Neural progenitor cell (in vitro differentiated cells): ENCODE results near the gene DPH1. TPM values are rescaled to one million over a fixed set of nuclear protein-coding genes. Genes with fewer than 3 reads are reported as not detected.
"Not testable (repeated sequence)": the region's sequence is repeated elsewhere in the genome, so short reads cannot be mapped to it uniquely, and the experiment has no call there.

Experiments
- DNase-seq: peaks from one replicate; pipeline ENCODE4 v3.0.0-alpha.2; 2016; ENCODE audit warnings: low spot score
- H2AFZ ChIP-seq: fragments of 200-600 bp; sonication (generic); replicated peaks from 2 replicates; pipeline ENCODE4 v1.6.1; 2016; ENCODE audit warnings: antibody characterized with exemption
- H3F3A ChIP-seq: fragments of 200-600 bp; sonication (generic); 2 replicates; pipeline ENCODE4 v1.6.1; 2016; ENCODE audit warnings: antibody characterized with exemption, low read depth
- H3K27ac ChIP-seq: fragments of 200-600 bp; sonication (generic); 2 replicates; pipeline ENCODE4 v1.5.1; 2016; ENCODE audit warnings: mild to moderate bottlenecking
- H3K27me3 ChIP-seq: fragments of 200-600 bp; sonication (generic); 2 replicates; pipeline ENCODE4 v1.6.1; 2016; ENCODE audit warnings: mild to moderate bottlenecking, moderate library complexity
- H3K36me3 ChIP-seq: fragments of 200-600 bp; sonication (generic); 2 replicates; pipeline ENCODE4 v1.5.1; 2016
- H3K4me1 ChIP-seq: fragments of 200-600 bp; sonication (generic); 2 replicates; pipeline ENCODE4 v1.6.1; 2016; ENCODE audit warnings: mixed run types
- H3K4me2 ChIP-seq: fragments of 200-600 bp; sonication (generic); 2 replicates; pipeline ENCODE4 v1.6.1; 2016
- H3K4me3 ChIP-seq: fragments of 200-600 bp; sonication (generic); 2 replicates; pipeline ENCODE4 v1.5.1; 2016
- H3K79me2 ChIP-seq: fragments of 200-600 bp; sonication (generic); 2 replicates; pipeline ENCODE4 v1.6.1; 2016; ENCODE audit warnings: low read depth
- H3K9ac ChIP-seq: fragments of 200-600 bp; sonication (generic); 2 replicates; pipeline ENCODE4 v1.6.1; 2016
- H3K9me3 ChIP-seq: fragments of 200-600 bp; sonication (generic); 2 replicates; pipeline ENCODE4 v1.5.1; 2016; ENCODE audit warnings: low read depth
- H4K20me1 ChIP-seq: fragments of 200-600 bp; sonication (generic); 2 replicates; pipeline ENCODE4 v1.6.1; 2016; ENCODE audit warnings: low read depth
- H3K27ac Mint-ChIP-seq: 3 replicates; pipeline ENCODE4 v1.8.0; 2021; ENCODE audit warnings: mixed read lengths
- H3K27me3 Mint-ChIP-seq: 2 replicates; pipeline ENCODE4 v1.8.0; 2022; ENCODE audit warnings: low read depth, mild to moderate bottlenecking, inconsistent platforms, moderate library complexity, mixed read lengths; ENCODE audit not compliant: insufficient read depth
- H3K36me3 Mint-ChIP-seq: 3 replicates; pipeline ENCODE4 v1.8.0; 2021; ENCODE audit warnings: mixed read lengths
- H3K4me1 Mint-ChIP-seq: 3 replicates; pipeline ENCODE4 v1.8.0; 2021; ENCODE audit warnings: mixed read lengths
- H3K4me3 Mint-ChIP-seq: 3 replicates; pipeline ENCODE4 v1.8.0; 2021; ENCODE audit warnings: mild to moderate bottlenecking, moderate library complexity, mixed read lengths
- H3K9me3 Mint-ChIP-seq: 3 replicates; pipeline ENCODE4 v1.8.0; 2020; ENCODE audit warnings: mixed read lengths
- EZH2 ChIP-seq: fragments of 200-600 bp; sonication (generic); IDR thresholded peaks from 2 replicates; pipeline ENCODE4 v1.6.1; 2017; ENCODE audit warnings: antibody characterized with exemption, mild to moderate bottlenecking, moderate library complexity
- EZH2phosphoT487 ChIP-seq: fragments of 200-600 bp; sonication (generic); IDR thresholded peaks from 2 replicates; pipeline ENCODE4 v1.6.1; 2017; ENCODE audit warnings: antibody characterized with exemption
- total RNA-seq: library from RNA; depleted of rRNA; stranded (reverse); fragments of >200 nt; gene quantifications from 2 replicates; pipeline ENCODE4 v1.2.3, GENCODE V29; 2015; ENCODE audit warnings: low replicate concordance
- TF ChIP-seq, protein P1 (sequence below): fragments of 200-600 bp; sonication (generic); IDR thresholded peaks from 2 replicates; pipeline ENCODE4 v1.5.1; 2017; ENCODE audit warnings: antibody characterized with exemption, mild to moderate bottlenecking

DPH1 gene
- 21.1 and 28.0 TPM in 2 replicates for total RNA-seq

DNA sequence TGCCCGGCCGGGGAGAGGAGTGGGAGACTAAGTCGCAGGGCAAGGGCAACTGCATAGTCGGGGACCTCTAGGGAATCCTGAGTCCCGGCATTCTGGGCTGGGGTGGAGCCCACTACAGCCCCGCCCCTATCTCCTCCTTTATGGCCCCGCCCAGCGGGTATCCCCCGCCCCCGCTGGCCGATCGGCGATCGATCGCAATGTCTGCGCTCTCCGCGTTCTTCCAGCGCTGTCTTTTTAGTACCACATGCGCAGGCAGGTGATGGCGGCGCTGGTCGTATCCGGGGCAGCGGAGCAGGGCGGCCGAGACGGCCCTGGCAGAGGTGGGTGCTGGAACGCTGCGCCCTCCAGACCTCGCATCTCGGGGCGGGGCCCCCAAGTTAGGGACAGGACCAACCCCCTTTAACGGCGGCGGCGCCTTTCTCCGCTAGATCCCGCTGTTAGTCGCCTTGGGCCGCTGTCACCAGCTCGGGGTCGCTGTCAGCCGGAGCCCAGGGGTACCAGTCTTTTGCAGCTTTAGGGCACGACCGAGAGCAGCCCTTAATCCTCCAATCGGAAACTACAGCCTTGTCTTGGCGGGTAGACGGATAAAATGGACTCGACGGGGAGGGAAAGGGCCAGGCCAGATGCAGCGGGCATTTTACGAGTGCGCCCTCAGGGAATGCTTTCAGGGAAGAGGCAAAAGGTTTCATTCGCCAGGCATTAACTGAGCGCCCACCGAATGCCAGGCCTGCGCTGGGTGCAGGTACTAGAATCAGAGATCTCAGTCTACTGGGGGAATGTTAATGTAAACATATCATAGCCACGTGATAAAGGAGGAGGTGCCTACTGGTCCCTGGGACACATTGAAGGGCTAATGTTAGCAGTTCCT, at the start of gene DPH1:
TSS of gene DPH1 (plus strand) at position 243 of the 868 bp plus-strand sequence. CDS start at position 260, 17 bp downstream.
- no peaks in the 10 kb centered on the region for H3K9me3 ChIP-seq
- peak within 1 kb of the TSS; percentile 70 for H2AFZ ChIP-seq
- H3K4me2 ChIP-seq = peak within 1 kb of the TSS; percentile 94
- no peak within 1 kb of the TSS for H3K27ac ChIP-seq
- Mint-ChIP-seq H3K4me1 (peaks cover 48% of the 10 kb centered on the region), H3K27me3 (peaks cover 27% of the 10 kb centered on the region), H3K9me3 (peaks cover 5% of the 10 kb centered on the region), H3K36me3 (peaks cover 1% of the 10 kb centered on the region), H3K27ac (peak within 1 kb of the TSS; percentile 84), H3K4me3 (peak within 1 kb of the TSS; percentile 95)
- no peaks in the 10 kb centered on the region for H3K79me2 ChIP-seq
- peak within 1 kb of the TSS; percentile 12 for H3K9ac ChIP-seq
- H3K4me1 ChIP-seq = peaks cover 12% of the 10 kb centered on the region
- peaks cover 11% of the 10 kb centered on the region for H3F3A ChIP-seq
- H3K36me3 ChIP-seq = no peaks in the 10 kb centered on the region
- TF ChIP-seq, protein P1, sequence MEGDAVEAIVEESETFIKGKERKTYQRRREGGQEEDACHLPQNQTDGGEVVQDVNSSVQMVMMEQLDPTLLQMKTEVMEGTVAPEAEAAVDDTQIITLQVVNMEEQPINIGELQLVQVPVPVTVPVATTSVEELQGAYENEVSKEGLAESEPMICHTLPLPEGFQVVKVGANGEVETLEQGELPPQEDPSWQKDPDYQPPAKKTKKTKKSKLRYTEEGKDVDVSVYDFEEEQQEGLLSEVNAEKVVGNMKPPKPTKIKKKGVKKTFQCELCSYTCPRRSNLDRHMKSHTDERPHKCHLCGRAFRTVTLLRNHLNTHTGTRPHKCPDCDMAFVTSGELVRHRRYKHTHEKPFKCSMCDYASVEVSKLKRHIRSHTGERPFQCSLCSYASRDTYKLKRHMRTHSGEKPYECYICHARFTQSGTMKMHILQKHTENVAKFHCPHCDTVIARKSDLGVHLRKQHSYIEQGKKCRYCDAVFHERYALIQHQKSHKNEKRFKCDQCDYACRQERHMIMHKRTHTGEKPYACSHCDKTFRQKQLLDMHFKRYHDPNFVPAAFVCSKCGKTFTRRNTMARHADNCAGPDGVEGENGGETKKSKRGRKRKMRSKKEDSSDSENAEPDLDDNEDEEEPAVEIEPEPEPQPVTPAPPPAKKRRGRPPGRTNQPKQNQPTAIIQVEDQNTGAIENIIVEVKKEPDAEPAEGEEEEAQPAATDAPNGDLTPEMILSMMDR = no peak
- peak; percentile 28 for TF ChIP-seq EZH2
- peak; percentile 96 for DNase-seq
- H3K27me3 ChIP-seq = peaks cover 47% of the 10 kb centered on the region
- peak within 1 kb of the TSS; percentile 88 for H3K4me3 ChIP-seq
- peaks cover 4% of the 10 kb centered on the region for H4K20me1 ChIP-seq

DNA sequence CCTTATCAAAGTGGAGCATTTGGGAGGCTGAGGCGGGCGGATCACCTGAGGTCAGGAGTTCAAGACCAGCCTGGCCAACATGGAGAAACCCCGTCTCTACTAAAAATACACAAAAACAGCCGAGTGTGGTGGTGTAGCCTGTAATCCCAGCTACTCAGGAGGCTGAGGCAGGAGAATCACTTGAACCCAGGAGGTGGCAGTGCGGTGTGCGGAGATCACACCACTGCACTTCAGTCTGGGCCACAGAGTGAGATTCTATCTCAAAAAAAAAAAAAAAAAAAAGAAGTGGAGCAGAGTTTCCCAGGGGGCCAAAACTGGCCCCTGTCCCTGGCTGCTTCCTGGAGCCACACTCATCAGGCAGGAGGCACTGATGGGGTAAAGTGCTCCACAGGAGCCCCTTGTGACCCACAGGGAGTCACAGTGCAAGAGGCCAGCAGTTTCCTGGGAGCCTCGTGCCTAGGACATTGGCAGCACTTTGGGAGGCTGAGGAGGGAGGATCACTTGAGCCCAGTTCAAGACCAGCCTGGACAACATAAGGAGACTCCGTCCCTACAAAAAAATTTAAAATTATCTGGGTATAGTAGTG, 49.2 kb upstream of the DPH1 start:
- Histone ChIP-seq H4K20me1 (peaks cover 15% of the 10 kb centered on the region), H3K9me3 (no peaks in the 10 kb centered on the region), H3K4me1 (peaks cover 15% of the 10 kb centered on the region), H3K4me2 (no peak overlapping the region), H3K27ac (no peak overlapping the region), H3K9ac (no peak overlapping the region), H3K4me3 (no peak overlapping the region), H2AFZ (no peak overlapping the region), H3F3A (peaks cover 18% of the 10 kb centered on the region), H3K27me3 (peaks cover 28% of the 10 kb centered on the region), H3K36me3 (no peaks in the 10 kb centered on the region), H3K79me2 (no peaks in the 10 kb centered on the region)
- no peaks in the 10 kb centered on the region for H3K9me3 Mint-ChIP-seq
- no peak for DNase-seq
- H3K27ac Mint-ChIP-seq = no peak overlapping the region
- TF ChIP-seq EZH2phosphoT487 = no peak
- no peak for TF ChIP-seq EZH2
- TF ChIP-seq, protein P1 = no peak
- peaks cover 10% of the 10 kb centered on the region for H3K27me3 Mint-ChIP-seq
- H3K4me1 Mint-ChIP-seq = peaks cover 64% of the 10 kb centered on the region
- no peaks in the 10 kb centered on the region for H3K36me3 Mint-ChIP-seq
- H3K4me3 Mint-ChIP-seq = no peak overlapping the region

DNA sequence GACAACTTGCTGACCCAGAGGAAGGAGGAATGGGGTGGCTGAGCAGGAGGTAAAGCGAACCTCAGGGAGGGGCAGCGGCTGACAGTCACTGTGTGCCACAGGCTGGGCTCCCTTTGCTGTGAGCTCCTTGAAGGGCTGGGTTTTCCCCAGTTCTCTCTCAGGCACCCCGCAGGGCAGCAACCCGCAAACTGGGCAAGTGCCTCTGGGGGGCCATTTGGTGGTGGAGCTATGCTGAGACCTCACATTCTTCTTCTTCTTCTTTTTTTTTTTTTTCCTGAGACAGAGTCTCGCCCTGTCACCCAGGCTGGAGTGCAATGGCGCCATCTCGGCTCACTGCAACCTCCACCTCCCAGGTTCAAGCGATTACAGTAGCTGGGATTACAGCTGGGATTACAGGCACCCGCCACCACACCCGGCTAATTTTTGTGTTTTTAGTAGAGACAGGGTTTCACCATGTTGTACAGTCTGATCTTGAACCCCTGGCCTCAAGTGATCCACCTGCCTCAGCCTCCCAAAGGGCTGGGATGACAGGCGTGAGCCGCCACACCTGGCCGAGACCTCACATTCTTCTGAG, 47.1 kb upstream of the DPH1 start:
- H3K36me3 ChIP-seq, H3K4me3 ChIP-seq, H3K27me3 Mint-ChIP-seq, H3K9me3 ChIP-seq, H3K79me2 ChIP-seq, H3K27ac ChIP-seq, DNase-seq, H3K4me3 Mint-ChIP-seq, H3K9me3 Mint-ChIP-seq, H3K27ac Mint-ChIP-seq, H3K36me3 Mint-ChIP-seq, H2AFZ ChIP-seq, H3K9ac ChIP-seq: not testable (repeated sequence)
- Histone ChIP-seq H4K20me1 (peaks cover 12% of the 10 kb centered on the region), H3F3A (peaks cover 11% of the 10 kb centered on the region), H3K4me1 (peaks cover 10% of the 10 kb centered on the region), H3K4me2 (peak overlapping the region; percentile 12), H3K27me3 (peaks cover 14% of the 10 kb centered on the region)
- peaks cover 49% of the 10 kb centered on the region for H3K4me1 Mint-ChIP-seq
